GM21367 (cell line): Measurements from ENCODE around the gene THUMPD2.
A peak's percentile ranks its signal among the peaks of the same experiment; 100 is the strongest.
"Not testable (repeated sequence)": the region's sequence is repeated elsewhere in the genome, so short reads cannot be mapped to it uniquely, and the experiment has no call there.

Source experiments
- ATAC-seq: cut with Tn5 transposase; IDR thresholded peaks from one replicate; pipeline ENCODE4 v1.9.1; 2021; ENCODE audit not compliant: unreplicated experiment

The THUMPD2 gene

GRCh38 chr2:39778775-39779340 lies at the start of gene THUMPD2:
Gene THUMPD2, minus strand, starts transcription at chr2:39779258. Its CDS starts 19 bp downstream, at chr2:39779239.
- peak; percentile 77 for ATAC-seq

GRCh38 chr2:39821871-39822270 lies 42.8 kb upstream of the THUMPD2 start:
- ATAC-seq, result no peak

GRCh38 chr2:39816845-39817244 lies 37.8 kb upstream of the THUMPD2 start:
- ATAC-seq, result no peak

GRCh38 chr2:39816428-39816827 lies 37.4 kb upstream of the THUMPD2 start:
- ATAC-seq, result no peak

- ATAC-seq, result no peak
Measured at GRCh38 chr2:39805936-39806608, 27.0 kb upstream of the THUMPD2 start.

- no peak for ATAC-seq
Measured at GRCh38 chr2:39803839-39804238, 24.8 kb upstream of the THUMPD2 start.

- no peak for ATAC-seq
Measured at GRCh38 chr2:39800752-39801151, 21.7 kb upstream of the THUMPD2 start.

- ATAC-seq, result no peak
Measured at GRCh38 chr2:39796134-39796533, 17.1 kb upstream of the THUMPD2 start.

- ATAC-seq, result not testable (repeated sequence)
Measured at GRCh38 chr2:39790216-39790818, 11.3 kb upstream of the THUMPD2 start.

GRCh38 chr2:39787950-39788349 lies 8.9 kb upstream of the THUMPD2 start:
- ATAC-seq, result no peak

- no peak for ATAC-seq
Measured at GRCh38 chr2:39786761-39787522, 7.9 kb upstream of the THUMPD2 start.

GRCh38 chr2:39782591-39782990 lies 3.5 kb upstream of the THUMPD2 start:
- ATAC-seq, result no peak

GRCh38 chr2:39781697-39782096 lies 2.6 kb upstream of the THUMPD2 start:
- no peak for ATAC-seq

GRCh38 chr2:39780825-39781600 lies 2.0 kb upstream of the THUMPD2 start:
- no peak for ATAC-seq

- ATAC-seq, result no peak
Measured at GRCh38 chr2:39779927-39780326, 869 bp upstream of the THUMPD2 start.

GRCh38 chr2:39779341-39779851 lies 338 bp upstream of the THUMPD2 start:
- ATAC-seq, result no peak

- ATAC-seq, result no peak
Measured at GRCh38 chr2:39778233-39778632, 825 bp downstream of the THUMPD2 start.

GRCh38 chr2:39772812-39773152 lies 6.3 kb downstream of the THUMPD2 start:
- no peak for ATAC-seq

- ATAC-seq, result no peak
Measured at GRCh38 chr2:39772086-39772811, 6.8 kb downstream of the THUMPD2 start.

GRCh38 chr2:39762448-39762847 lies 16.6 kb downstream of the THUMPD2 start:
- no peak for ATAC-seq
